Retinal pigment epithelial cell (primary cell): ENCODE data around the gene LSR.

Experiments used
- DNase-seq: peaks from one replicate; pipeline ENCODE4 v3.0.0-alpha.2; 2010; ENCODE audit warnings: low read depth
- H3K4me3 ChIP-seq: 2 replicates; pipeline ENCODE4 v1.5.1; 2011; ENCODE audit warnings: mild to moderate bottlenecking, low read length, control low read depth, moderate library complexity
- TF ChIP-seq, protein P1 (sequence below): conservative IDR thresholded peaks from 2 replicates; pipeline ENCODE4 v1.5.1; 2011; ENCODE audit warnings: low read depth, low read length, control low read depth, inconsistent platforms

Gene LSR

GRCh38 chr19:35272954-35273649, 24.3 kb downstream of the LSR start:
- no peak overlapping the region for H3K4me3 ChIP-seq
- TF ChIP-seq, protein P1, sequence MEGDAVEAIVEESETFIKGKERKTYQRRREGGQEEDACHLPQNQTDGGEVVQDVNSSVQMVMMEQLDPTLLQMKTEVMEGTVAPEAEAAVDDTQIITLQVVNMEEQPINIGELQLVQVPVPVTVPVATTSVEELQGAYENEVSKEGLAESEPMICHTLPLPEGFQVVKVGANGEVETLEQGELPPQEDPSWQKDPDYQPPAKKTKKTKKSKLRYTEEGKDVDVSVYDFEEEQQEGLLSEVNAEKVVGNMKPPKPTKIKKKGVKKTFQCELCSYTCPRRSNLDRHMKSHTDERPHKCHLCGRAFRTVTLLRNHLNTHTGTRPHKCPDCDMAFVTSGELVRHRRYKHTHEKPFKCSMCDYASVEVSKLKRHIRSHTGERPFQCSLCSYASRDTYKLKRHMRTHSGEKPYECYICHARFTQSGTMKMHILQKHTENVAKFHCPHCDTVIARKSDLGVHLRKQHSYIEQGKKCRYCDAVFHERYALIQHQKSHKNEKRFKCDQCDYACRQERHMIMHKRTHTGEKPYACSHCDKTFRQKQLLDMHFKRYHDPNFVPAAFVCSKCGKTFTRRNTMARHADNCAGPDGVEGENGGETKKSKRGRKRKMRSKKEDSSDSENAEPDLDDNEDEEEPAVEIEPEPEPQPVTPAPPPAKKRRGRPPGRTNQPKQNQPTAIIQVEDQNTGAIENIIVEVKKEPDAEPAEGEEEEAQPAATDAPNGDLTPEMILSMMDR, result no peak
- no peak for DNase-seq

GRCh38 chr19:35273686-35274259, 25.0 kb downstream of the LSR start:
- TF ChIP-seq, protein P1, result no peak
- no peak overlapping the region for H3K4me3 ChIP-seq
- no peak for DNase-seq

GRCh38 chr19:35274323-35274722, 25.5 kb downstream of the LSR start:
- no peak overlapping the region for H3K4me3 ChIP-seq

DNA sequence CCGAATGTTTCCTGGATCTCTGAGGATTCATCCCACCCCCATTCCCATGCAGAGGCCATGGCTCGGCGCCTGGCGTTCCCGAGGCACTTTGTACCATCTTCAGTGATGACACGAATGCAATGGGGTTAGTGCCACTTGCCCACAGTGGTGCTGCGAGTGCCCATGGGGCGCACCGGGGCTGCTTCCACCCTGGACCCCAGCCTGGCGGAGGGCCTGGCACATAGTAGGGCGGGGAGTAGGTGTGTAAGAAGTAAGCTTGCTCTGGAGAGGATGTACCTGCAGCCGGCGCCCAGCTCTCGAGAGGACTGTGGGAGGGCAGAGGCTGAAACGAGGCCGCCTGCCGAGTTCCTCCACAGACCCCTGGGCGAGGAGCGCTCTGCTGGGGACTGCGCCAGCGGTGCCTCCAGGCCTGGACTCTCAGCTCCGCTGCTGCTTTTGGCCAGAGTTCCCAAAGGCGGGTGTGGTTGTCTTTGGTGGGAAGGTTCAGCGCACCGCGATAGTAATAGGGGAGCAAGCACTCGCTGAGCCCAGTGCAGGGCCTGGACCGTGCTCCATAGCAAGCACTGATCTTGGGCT, 28.0 kb downstream of the LSR start:
- no peak for DNase-seq
- no peak overlapping the region for H3K4me3 ChIP-seq
- TF ChIP-seq, protein P1, result no peak

More at GRCh38 chr19:35274323-35274722, 25.5 kb downstream of the LSR start:
- no peak for DNase-seq
- TF ChIP-seq, protein P1, result no peak

DNA sequence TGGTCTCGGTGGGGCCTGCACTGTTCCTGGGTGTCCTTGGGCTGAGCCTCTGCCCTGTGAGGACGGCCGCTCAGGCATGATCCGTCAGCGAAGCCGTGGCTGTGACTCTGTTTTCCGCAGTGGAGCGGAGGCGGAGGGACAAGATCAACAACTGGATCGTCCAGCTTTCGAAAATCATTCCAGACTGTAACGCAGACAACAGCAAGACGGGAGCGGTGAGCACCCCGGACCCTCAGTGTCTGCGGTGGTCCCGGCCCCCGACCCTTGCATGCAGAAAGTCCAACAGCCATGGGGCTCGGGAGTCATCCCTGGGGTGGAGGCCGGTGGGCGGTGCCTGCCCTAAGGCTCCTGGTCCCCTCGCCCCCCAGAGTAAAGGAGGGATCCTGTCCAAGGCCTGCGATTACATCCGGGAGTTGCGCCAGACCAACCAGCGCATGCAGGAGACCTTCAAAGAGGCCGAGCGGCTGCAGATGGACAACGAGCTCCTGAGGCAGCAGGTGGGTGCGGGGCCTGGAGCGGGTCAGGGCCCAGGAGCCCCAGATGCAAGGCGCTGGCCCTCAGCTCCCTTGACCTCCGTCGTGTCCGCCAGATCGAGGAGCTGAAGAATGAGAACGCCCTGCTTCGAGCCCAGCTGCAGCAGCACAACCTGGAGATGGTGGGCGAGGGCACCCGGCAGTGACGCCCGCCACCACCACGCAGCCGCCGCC, 29.9 kb downstream of the LSR start:
- TF ChIP-seq, protein P1, result no peak
- H3K4me3 ChIP-seq, result no peak overlapping the region
- DNase-seq, result no peak

DNA sequence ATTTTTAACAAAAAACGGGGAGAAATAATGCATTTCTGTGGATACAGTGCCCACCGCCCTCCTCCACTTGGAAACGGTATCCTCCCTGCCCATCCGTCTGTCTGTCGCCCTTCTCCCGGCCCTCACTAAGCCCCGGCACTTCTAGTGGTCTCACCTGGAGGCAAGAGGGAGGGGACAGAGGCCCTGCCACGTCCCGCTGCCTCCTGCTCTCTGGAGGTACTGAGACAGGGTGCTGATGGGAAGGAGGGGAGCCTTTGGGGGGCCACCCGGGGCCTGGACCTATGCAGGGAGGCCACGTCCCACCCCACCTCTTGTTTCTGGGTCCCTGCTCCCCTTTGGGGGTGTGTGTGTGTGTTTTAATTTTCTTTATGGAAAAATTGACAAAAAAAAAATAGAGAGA, 30.6 kb downstream of the LSR start:
- TF ChIP-seq, protein P1, result no peak
- no peak for DNase-seq
- no peak overlapping the region for H3K4me3 ChIP-seq
